Smooth muscle cell (in vitro differentiated cells): ENCODE measurements around the gene PTGES3L. TPM values are rescaled to one million over a fixed set of nuclear protein-coding genes. Genes with fewer than 3 reads are reported as not detected.
"Not testable (repeated sequence)": the region's sequence is repeated elsewhere in the genome, so short reads cannot be mapped to it uniquely, and the experiment has no call there.

Experiments used
- DNase-seq: peaks from one replicate; lab custom pipeline; 2025; ENCODE audit not compliant: unreplicated experiment; lab: John Stamatoyannopoulos, UW
- H2AFZ ChIP-seq: fragments of 200-600 bp; sonication (generic); 2 replicates; pipeline ENCODE4 v1.6.0; 2016; ENCODE audit warnings: antibody characterized with exemption, low read depth, mild to moderate bottlenecking
- H3F3A ChIP-seq: fragments of 200-600 bp; sonication (generic); 2 replicates; pipeline ENCODE4 v1.6.0; 2017; ENCODE audit warnings: antibody characterized with exemption, low read depth
- H3K27ac ChIP-seq: fragments of 200-600 bp; sonication (generic); 2 replicates; pipeline ENCODE4 v1.5.1; 2016; ENCODE audit warnings: low read depth, mild to moderate bottlenecking
- H3K27me3 ChIP-seq: fragments of 200-600 bp; sonication (generic); 2 replicates; pipeline ENCODE4 v1.6.1; 2016; ENCODE audit warnings: low read depth, mild to moderate bottlenecking
- H3K36me3 ChIP-seq: fragments of 200-600 bp; sonication (generic); 2 replicates; pipeline ENCODE4 v1.5.1; 2016; ENCODE audit warnings: low read depth
- H3K4me1 ChIP-seq: fragments of 200-600 bp; sonication (generic); 2 replicates; pipeline ENCODE4 v1.5.1; 2016; ENCODE audit warnings: low read depth
- H3K4me2 ChIP-seq: fragments of 200-600 bp; sonication (generic); 2 replicates; pipeline ENCODE4 v1.6.0; 2016; ENCODE audit warnings: mild to moderate bottlenecking
- H3K4me3 ChIP-seq: fragments of 200-600 bp; sonication (generic); 2 replicates; pipeline ENCODE4 v1.5.1; 2016; ENCODE audit warnings: mild to moderate bottlenecking
- H3K79me2 ChIP-seq: fragments of 200-600 bp; sonication (generic); 2 replicates; pipeline ENCODE4 v1.6.0; 2016; ENCODE audit warnings: low read depth, mild to moderate bottlenecking
- H3K9ac ChIP-seq: fragments of 200-600 bp; sonication (generic); 2 replicates; pipeline ENCODE4 v1.6.0; 2016; ENCODE audit warnings: low read depth
- H3K9me3 ChIP-seq: fragments of 200-600 bp; sonication (generic); replicated peaks from 2 replicates; pipeline ENCODE4 v1.5.1; 2016; ENCODE audit warnings: low read depth
- H4K20me1 ChIP-seq: fragments of 200-600 bp; sonication (generic); 2 replicates; pipeline ENCODE4 v1.6.0; 2016; ENCODE audit warnings: low read depth
- CTCF ChIP-seq: fragments of 200-600 bp; sonication (generic); IDR thresholded peaks from 2 replicates; pipeline ENCODE4 v1.5.1; 2017; ENCODE audit warnings: borderline replicate concordance, mild to moderate bottlenecking, antibody characterized with exemption; ENCODE audit not compliant: insufficient read depth, poor library complexity, severe bottlenecking
- WGBS: methylation state at CpG from one replicate; pipeline ENCODE4 v1.1.7; 2016; ENCODE audit warnings: low lambda C conversion rate; 5-methylcytosine and 5-hydroxymethylcytosine counted together
- polyA plus RNA-seq: library from polyadenylated mRNA; unstranded; fragments of >200 nt; fragmentation: Nextera tagmentation; extraction: Ambion mirVana; gene quantifications from 2 replicates; pipeline ENCODE4 v1.2.1, GENCODE V29; 2016
- total RNA-seq: library from RNA; depleted of rRNA; stranded (reverse); fragments of >200 nt; gene quantifications from 2 replicates; pipeline ENCODE4 v1.2.3, GENCODE V29; 2014

Gene PTGES3L
- total and polyA plus RNA-seq, 2 experiments from 2014 or later: 6.7 to 8.3 TPM

- WGBS: 91% methylated on average over 5 of the region's 5 CpGs
- Histone ChIP-seq H3K79me2 (peaks cover 28% of the 10 kb centered on the region), H3K27ac (peak overlapping the region; percentile 38), H3K4me2 (no peak overlapping the region), H3K9ac (no peak overlapping the region), H3K36me3 (no peaks in the 10 kb centered on the region), H2AFZ (no peak overlapping the region), H3K4me1 (peaks cover 11% of the 10 kb centered on the region), H3K9me3 (no peaks in the 10 kb centered on the region), H4K20me1 (peaks cover 41% of the 10 kb centered on the region), H3F3A (peaks cover 37% of the 10 kb centered on the region), H3K27me3 (no peaks in the 10 kb centered on the region), H3K4me3 (no peak overlapping the region)
- no peak for DNase-seq
- TF ChIP-seq CTCF: no peak
Measured at GRCh38 chr17:43003542-43004172, 23.8 kb upstream of the PTGES3L start.

GRCh38 chr17:43000894-43001293 lies 21.0 kb upstream of the PTGES3L start:
- peaks cover 37% of the 10 kb centered on the region for H3F3A ChIP-seq
- WGBS: 99% methylated on average over 13 of the region's 13 CpGs
- H3K36me3 ChIP-seq, H3K27ac ChIP-seq, H3K9me3 ChIP-seq, H3K27me3 ChIP-seq, H3K4me2 ChIP-seq, DNase-seq, H2AFZ ChIP-seq, H3K4me3 ChIP-seq: not testable (repeated sequence)
- peak overlapping the region; percentile 36 for H3K9ac ChIP-seq
- peaks cover 11% of the 10 kb centered on the region for H3K4me1 ChIP-seq
- peaks cover 32% of the 10 kb centered on the region for H3K79me2 ChIP-seq
- H4K20me1 ChIP-seq: peaks cover 44% of the 10 kb centered on the region

- peaks cover 32% of the 10 kb centered on the region for H3K79me2 ChIP-seq
- H3K4me1 ChIP-seq: peaks cover 11% of the 10 kb centered on the region
- WGBS: 13% methylated on average over 10 of the region's 10 CpGs
- TF ChIP-seq CTCF: no peak
- H2AFZ ChIP-seq: no peak overlapping the region
- H3K27me3 ChIP-seq: no peaks in the 10 kb centered on the region
- H3K4me2 ChIP-seq: peak overlapping the region; percentile 99
- no peak for DNase-seq
- peak overlapping the region; percentile 96 for H3K27ac ChIP-seq
- peak overlapping the region; percentile 86 for H3K4me3 ChIP-seq
- H3K36me3 ChIP-seq: no peaks in the 10 kb centered on the region
- peak overlapping the region; percentile 97 for H3K9ac ChIP-seq
- H4K20me1 ChIP-seq: peaks cover 44% of the 10 kb centered on the region
- H3F3A ChIP-seq: peaks cover 38% of the 10 kb centered on the region
- H3K9me3 ChIP-seq: no peaks in the 10 kb centered on the region
Measured at GRCh38 chr17:42999003-42999525, 19.2 kb upstream of the PTGES3L start.

GRCh38 chr17:42997984-42998938 lies 18.4 kb upstream of the PTGES3L start, which contains the start of gene RPL27:
RPL27 (plus strand) TSS chr17:42998419; CDS start chr17:42998751, 332 bp downstream.
- peak; percentile 67 for TF ChIP-seq CTCF
- 1% methylated on average over 49 of the region's 49 CpGs for WGBS

More at GRCh38 chr17:42997984-42998938, 18.4 kb upstream of the PTGES3L start, which contains the start of gene RPL27:
- H3K4me3 ChIP-seq: peak within 1 kb of the TSS; percentile 86
- H3K4me2 ChIP-seq: peak within 1 kb of the TSS; percentile 99
- H3K9me3 ChIP-seq: no peaks in the 10 kb centered on the region
- peaks cover 32% of the 10 kb centered on the region for H3K79me2 ChIP-seq
- H3K27ac ChIP-seq: peak within 1 kb of the TSS; percentile 96
- H3K9ac ChIP-seq: peak within 1 kb of the TSS; percentile 97
- peaks cover 11% of the 10 kb centered on the region for H3K4me1 ChIP-seq
- peaks cover 31% of the 10 kb centered on the region for H3F3A ChIP-seq
- DNase-seq: peak; percentile 75
- H3K36me3 ChIP-seq: no peaks in the 10 kb centered on the region
- peak within 1 kb of the TSS; percentile 74 for H2AFZ ChIP-seq
- no peaks in the 10 kb centered on the region for H3K27me3 ChIP-seq
- peaks cover 40% of the 10 kb centered on the region for H4K20me1 ChIP-seq
